ENCODE measurements around the gene FZD10. TPM values are rescaled to one million over a fixed set of nuclear protein-coding genes. Genes with fewer than 3 reads are reported as not detected.

Gene FZD10
- total and polyA plus RNA-seq, 9 donors, result 0.08 to 6.1 (median 1.8) TPM

DNA sequence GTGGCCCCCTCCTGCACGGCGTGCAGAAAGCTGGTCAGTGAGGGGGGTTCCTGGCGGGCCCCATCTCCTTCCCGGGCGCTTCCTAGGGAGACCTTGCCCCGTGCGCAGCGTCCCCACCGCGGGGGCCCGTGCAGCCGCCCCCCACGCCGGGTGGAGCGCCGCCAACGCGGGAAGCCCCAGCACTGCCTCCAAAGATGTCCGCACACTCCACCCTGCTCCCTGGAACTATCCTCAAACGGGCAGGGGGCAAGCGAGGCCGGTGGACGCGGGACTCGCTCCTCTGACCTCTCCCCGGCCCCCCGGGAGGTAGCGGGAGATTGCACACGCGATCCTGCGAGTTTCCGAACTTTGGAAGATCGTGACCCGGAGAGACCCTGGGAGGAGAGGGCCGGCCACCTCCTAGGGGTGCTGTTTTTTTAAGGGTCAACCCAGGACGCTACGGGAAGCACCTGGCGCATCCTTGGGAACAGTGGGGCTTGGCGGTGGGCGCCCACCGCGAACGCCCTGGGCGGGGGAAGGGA is 1.5 kb upstream of the FZD10 start:
- peak overlapping the region in 1 of 2 donors; percentile 20 for H3K27ac ChIP-seq
- H3K27me3 ChIP-seq, result no peaks in the 10 kb centered on the region
- 2 to 5% (median 4%) methylated on average over 35 to 44 of the region's 44 CpGs for WGBS, 3 donors
- peak in 1 of 5 donors; percentile 22 for DNase-seq
- H3K4me1 ChIP-seq (ENCODE audit: insufficient read depth), result peaks cover 4% of the 10 kb centered on the region
- H3K4me3 ChIP-seq, result no peak overlapping the region
- intact Hi-C loops (cut with DNase I), result no loop called here
- no peaks in the 10 kb centered on the region for H3K9me3 ChIP-seq
- TF ChIP-seq EP300 (IDR thresholded peaks at IDR 0.05) (no peak), POLR2A (IDR thresholded peaks at IDR 0.05) (no peak), CTCF (IDR thresholded peaks at IDR 0.05) (no peak)
- no peaks in the 10 kb centered on the region for H3K36me3 ChIP-seq

- Histone ChIP-seq H3K36me3 (no peaks in the 10 kb centered on the region), H3K27ac (peak overlapping the region in 1 of 2 donors; percentile 20), H3K4me1 (ENCODE audit: insufficient read depth) (peaks cover 4% of the 10 kb centered on the region), H3K27me3 (no peaks in the 10 kb centered on the region), H3K4me3 (peak overlapping the region; percentile 24), H3K9me3 (no peaks in the 10 kb centered on the region)
- 0 to 1% (median 1%) methylated on average over 49 to 87 of the region's 87 CpGs for WGBS, 3 donors
- intact Hi-C loops (cut with DNase I), result no loop called here
- DNase-seq, result peak; percentile 32 to 74 (median 61)
- TF ChIP-seq CTCF (IDR thresholded peaks at IDR 0.05) (no peak), EP300 (IDR thresholded peaks at IDR 0.05) (no peak), POLR2A (IDR thresholded peaks at IDR 0.05) (no peak)
Measured at GRCh38 chr12:130161261-130162243, 712 bp upstream of the FZD10 start.

- DNase-seq, result no peak
- TF ChIP-seq POLR2A (IDR thresholded peaks at IDR 0.05) (no peak), CTCF (IDR thresholded peaks at IDR 0.05) (no peak), EP300 (IDR thresholded peaks at IDR 0.05) (no peak)
- 1 to 2% (median 1%) methylated on average over 45 to 78 of the region's 78 CpGs for WGBS, 3 donors
- H3K36me3 ChIP-seq, result no peaks in the 10 kb centered on the region
- H3K9me3 ChIP-seq, result no peaks in the 10 kb centered on the region
- H3K27me3 ChIP-seq, result no peaks in the 10 kb centered on the region
- intact Hi-C loops (cut with DNase I), result no loop called here
- no peak overlapping the region for H3K27ac ChIP-seq
- peaks cover 4% of the 10 kb centered on the region for H3K4me1 ChIP-seq (ENCODE audit: insufficient read depth)
- H3K4me3 ChIP-seq, result peak overlapping the region; percentile 24
Measured at GRCh38 chr12:130162745-130163460, 639 bp downstream of the FZD10 start.

DNA sequence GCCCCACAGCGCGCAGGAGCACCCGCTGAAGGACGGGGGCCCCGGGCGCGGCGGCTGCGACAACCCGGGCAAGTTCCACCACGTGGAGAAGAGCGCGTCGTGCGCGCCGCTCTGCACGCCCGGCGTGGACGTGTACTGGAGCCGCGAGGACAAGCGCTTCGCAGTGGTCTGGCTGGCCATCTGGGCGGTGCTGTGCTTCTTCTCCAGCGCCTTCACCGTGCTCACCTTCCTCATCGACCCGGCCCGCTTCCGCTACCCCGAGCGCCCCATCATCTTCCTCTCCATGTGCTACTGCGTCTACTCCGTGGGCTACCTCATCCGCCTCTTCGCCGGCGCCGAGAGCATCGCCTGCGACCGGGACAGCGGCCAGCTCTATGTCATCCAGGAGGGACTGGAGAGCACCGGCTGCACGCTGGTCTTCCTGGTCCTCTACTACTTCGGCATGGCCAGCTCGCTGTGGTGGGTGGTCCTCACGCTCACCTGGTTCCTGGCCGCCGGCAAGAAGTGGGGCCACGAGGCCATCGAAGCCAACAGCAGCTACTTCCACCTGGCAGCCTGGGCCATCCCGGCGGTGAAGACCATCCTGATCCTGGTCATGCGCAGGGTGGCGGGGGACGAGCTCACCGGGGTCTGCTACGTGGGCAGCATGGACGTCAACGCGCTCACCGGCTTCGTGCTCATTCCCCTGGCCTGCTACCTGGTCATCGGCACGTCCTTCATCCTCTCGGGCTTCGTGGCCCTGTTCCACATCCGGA is 1.4 kb downstream of the FZD10 start:
- Histone ChIP-seq H3K27me3 (no peaks in the 10 kb centered on the region), H3K4me3 (no peak overlapping the region), H3K4me1 (ENCODE audit: insufficient read depth) (peaks cover 4% of the 10 kb centered on the region), H3K27ac (no peak overlapping the region), H3K36me3 (no peaks in the 10 kb centered on the region), H3K9me3 (no peaks in the 10 kb centered on the region)
- intact Hi-C loops (cut with DNase I), result no loop called here
- TF ChIP-seq CTCF (IDR thresholded peaks at IDR 0.05) (no peak), EP300 (IDR thresholded peaks at IDR 0.05) (no peak), POLR2A (IDR thresholded peaks at IDR 0.05) (no peak)
- DNase-seq, result no peak
- WGBS, 3 donors, result 19 to 35% (median 34%) methylated on average over 52 to 71 of the region's 71 CpGs

All from ovary (tissue), 9 donors.